HG03139 (cell line): ENCODE data around the gene RNU1-2.
"Not testable (repeated sequence)": the region's sequence is repeated elsewhere in the genome, so short reads cannot be mapped to it uniquely, and the experiment has no call there.

Source experiments
- ATAC-seq: cut with Tn5 transposase; IDR thresholded peaks from one replicate; pipeline ENCODE4 v1.9.1; 2021; ENCODE audit not compliant: unreplicated experiment

Gene RNU1-2

GRCh38 chr1:16907870-16908758 is 12.3 kb downstream of the RNU1-2 start:
- ATAC-seq = no peak

GRCh38 chr1:16911851-16912721 is 16.3 kb downstream of the RNU1-2 start:
- not testable (repeated sequence) for ATAC-seq

- ATAC-seq = not testable (repeated sequence)
Observed at GRCh38 chr1:16912742-16913141, 17.0 kb downstream of the RNU1-2 start.

DNA sequence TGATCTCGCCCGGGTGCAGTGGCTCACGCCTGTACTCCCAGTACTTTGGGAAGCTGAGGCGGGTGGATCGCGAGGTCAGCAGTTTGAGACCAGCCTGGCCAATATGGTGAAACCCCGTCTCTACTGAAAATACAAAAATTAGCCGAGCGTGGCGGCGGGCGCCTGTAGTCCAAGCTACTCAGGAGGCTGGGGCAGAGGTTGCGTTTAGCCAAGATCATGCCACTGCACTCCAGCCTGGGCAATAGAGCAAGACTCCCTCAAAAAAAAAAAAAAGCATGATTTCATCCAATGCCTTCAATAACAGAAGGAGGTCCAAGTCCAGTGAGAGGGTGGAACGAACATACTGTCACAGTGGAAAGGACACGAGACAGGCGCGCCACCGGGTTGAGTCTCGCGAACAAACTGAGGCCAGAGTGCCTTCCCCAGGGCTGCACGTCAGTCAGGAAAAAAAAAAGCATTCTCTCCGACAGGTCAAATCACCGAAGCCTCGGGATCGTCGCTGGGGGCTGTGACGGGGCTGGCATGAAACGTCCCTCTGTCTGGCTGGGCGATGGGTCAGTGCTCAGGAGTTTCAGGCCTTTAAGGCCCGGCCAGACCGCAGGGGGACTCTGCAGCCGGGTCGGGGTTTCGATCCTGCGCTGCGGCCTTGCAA is 17.5 kb downstream of the RNU1-2 start:
- no peak for ATAC-seq

DNA sequence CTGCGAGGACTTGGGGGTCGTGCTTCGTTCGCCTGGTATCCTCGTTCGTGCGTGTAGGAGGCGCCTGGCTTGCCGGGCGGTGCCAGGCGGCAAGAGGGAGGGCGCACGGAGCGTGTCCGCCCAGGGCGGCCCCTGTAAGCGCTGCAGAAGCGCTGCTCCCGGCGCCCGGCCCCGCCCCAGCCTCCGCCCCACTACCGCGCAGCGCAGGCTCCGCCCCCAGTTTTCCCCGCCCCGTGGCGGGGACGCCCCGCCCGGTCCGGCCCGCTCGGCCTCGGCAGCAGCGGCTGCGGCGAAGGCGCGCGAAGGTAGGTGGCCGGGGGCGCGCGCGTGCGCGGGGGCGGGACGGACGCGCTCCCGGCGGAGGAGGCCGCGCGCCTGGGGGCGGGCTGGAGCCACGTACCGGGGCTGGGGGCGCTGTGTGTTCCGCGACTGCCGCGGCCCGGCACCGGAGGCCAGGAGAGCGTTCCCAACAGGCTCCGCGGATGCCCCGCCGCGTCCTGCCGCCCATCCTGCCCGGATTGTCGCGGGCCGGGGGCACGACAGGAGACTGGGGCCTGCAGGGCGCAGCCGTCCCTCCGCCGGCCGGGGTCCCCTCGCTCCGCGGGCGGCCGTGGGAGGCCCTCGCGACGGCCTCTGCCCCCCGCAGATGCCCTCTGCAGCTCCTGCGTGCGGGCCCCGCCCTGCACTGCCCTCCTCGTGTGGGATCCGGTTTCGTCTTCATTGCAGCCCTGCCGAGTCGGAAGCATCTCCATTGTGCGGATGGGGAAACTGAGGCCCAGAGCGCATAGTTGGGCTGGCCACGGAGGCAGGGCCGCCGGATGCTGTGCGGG is 18.3 kb downstream of the RNU1-2 start:
- ATAC-seq = peak; percentile 74

DNA sequence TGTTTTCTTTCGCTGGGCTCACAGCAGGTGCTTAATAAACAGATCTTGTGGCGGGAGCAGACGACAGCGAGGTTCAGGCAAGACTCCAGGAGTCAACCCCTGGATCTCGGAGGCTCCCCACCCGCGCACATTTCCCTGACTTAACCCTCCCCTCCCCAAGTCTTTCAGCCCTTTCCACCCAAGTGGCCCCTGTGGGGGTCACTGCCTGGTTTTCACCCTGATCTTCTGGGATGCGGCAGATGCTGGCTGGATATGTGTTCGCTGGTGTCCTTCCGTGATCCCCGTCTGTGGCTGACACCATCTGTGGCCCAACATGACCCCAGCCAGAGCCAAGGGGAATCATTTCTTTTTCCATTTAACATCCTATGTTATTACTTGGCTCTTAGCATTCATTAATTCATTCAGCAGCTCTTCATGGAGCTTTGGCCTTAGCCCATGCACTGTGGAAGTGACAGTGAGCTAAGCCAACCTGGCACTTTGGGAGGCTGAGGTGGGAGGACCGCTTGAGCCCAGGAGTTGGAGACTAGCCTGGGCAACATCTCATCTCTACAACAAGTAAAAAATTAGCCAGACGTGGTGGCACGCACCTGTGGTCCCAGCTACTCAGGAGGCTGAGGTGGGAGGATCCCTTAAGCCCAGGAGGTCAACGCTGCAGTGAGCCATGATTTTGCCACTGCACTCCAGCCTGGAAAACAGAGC is 19.3 kb downstream of the RNU1-2 start:
- not testable (repeated sequence) for ATAC-seq

DNA sequence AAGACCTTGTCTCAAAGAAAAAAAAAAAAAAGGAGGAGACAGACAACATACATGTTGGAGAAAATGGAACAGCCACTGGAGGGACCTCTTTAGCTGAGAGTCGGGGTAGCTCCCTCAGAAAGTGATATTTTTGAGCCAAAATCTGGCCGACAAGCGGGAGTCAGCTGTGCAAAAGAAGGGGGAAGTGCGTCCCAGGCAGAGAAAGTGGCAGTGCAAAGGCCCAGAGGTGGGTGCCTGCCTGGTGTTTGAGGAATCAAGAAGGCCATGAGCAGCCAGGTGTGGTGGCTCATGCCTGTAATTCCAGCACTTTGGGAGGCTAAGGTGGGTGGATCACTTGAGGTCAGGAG is 19.8 kb downstream of the RNU1-2 start:
- ATAC-seq = no peak

GRCh38 chr1:16916036-16916880 is 20.5 kb downstream of the RNU1-2 start:
- ATAC-seq = not testable (repeated sequence)

GRCh38 chr1:16918371-16918770 is 22.6 kb downstream of the RNU1-2 start:
- no peak for ATAC-seq

- not testable (repeated sequence) for ATAC-seq
Observed at GRCh38 chr1:16918936-16919665, 23.3 kb downstream of the RNU1-2 start.

DNA sequence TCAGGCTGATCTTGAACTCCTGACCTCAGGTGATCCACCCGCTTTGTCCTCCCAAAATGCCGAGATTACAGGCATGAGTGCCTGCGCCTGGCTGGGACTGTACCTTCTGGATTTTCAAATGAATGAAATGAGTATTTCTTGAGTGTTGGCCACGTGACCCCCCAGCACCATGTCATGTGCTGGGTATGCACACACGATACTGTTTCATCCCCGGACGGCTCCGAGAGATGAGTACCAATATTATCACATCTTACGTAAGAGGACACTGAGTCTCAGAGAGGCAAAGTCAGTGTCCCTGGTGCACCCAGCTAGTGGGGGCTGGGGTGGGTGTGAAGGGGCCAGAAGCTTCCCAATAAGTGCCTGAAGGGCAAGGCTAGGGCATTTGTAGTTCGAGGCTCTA is 25.2 kb downstream of the RNU1-2 start:
- no peak for ATAC-seq

DNA sequence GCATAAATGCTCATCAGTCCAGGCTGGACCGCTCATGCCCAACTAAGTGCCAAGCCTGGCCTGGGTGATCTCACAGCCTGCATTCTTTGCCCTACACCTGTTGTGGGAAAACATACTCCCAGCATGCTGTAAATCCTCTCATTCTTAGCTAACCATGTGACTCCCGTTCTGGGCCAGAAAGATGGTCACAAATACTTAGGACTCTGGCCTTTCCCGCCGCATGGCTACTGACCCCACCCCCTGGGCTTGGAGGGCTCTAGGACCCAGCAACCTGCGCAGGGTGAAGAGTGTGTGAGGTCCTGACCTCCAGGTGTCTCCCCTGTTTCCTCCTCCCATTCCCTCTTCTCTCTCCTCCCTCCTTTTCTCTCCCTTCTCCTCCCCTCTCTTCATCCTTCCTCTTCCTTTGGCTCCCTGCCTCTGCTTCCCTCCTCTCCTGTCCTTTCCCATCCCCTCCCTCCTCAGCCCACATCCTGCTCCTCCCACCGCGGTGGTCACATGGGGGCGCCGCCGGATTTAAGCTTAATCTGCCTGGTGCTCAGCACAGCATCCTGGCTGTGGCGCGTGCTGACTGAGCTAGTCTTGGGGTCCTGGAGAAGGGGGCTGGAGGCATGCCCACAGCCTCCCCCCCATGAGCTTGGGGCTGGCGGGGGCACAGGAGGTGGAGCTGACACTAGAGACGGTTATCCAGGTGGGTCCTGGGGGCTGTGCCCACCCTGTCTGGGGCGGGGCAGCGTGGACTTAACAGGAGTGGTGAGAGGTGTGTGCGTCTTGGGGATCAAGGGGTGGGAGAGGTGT is 25.8 kb downstream of the RNU1-2 start, which contains the start of gene CROCC:
TSS of gene CROCC (plus strand) at position 541 of the 795 bp plus-strand sequence. CDS start at position 629, 88 bp downstream.
- no peak for ATAC-seq

DNA sequence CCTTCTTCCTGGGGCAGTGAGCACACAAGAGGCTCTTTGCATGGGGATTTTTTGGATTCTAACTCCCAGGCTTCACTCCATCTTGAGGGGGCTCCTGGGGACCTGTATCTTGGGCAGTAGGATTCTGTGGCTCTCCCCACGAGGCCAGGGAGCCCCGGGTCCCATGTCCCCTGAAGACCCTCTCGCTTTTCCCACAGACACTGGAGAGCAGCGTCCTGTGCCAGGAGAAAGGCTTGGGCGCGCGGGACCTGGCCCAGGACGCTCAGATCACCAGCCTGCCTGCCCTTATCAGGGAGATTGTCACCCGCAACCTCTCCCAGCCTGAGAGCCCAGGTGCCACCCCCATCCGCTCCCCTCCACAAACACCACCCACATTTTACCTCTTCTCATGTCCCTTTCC is 26.7 kb downstream of the RNU1-2 start:
- no peak for ATAC-seq

DNA sequence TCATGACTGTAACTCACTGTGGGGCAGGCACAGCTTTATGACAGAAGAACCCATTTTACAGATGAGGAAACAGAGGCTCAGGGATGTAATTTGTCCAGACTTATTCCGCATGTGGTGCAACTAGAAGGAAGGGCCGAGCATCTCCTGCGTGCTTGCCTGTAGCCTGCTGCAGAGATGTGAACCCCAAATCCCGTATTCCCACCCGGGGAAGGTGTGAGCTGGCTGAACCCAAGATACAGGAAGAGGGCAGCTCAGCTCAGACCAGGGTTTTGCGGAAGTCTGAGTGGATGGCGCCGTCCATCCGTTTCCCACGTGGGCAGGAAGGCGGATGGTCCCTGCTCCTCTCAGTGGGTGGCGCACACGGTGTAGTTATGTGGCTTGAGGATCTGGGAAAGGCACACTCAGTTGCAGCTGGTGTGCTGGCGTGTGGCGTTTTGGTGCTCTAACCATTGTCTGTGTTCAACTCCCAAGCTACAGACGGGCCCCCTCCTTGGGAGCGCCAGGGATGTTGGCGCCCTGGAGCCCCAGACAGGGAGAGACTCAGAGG is 27.2 kb downstream of the RNU1-2 start:
- ATAC-seq = no peak

DNA sequence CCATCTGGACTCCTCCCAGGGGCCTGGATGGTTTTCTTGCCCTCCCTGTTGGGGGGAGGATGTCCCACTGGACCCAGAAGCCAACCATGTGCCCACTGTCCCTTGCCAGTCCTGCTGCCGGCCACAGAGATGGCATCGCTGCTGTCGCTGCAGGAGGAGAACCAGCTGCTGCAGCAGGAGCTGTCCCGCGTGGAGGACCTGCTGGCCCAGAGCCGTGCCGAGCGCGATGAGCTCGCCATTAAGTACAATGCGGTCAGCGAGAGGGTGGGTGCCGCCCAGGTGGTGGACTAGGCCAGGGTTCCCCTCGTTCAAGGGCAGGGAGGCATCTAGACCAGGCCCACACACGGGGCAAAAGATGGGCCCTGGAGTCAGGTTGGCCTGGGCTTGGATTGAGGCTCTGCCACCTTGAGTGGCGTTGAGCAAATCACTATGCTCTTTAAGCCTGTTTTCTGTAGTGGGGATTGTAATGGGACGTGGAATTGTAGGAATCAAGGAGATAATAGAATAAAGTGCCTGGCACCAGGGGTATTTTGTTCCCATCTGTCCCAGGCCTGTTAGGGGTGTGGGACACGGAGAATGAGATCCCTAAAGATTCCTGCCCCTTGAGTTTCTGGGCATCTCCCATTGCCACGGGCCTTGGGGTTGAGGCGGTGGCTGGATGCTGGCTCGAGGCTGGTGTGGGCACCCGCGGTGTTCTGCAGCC is 28.6 kb downstream of the RNU1-2 start:
- no peak for ATAC-seq

GRCh38 chr1:16924919-16925477 is 29.2 kb downstream of the RNU1-2 start:
- ATAC-seq = no peak
